BE2C (cell line): Measurements from ENCODE around the gene TRAPPC3L.
"Not testable (repeated sequence)": the region's sequence is repeated elsewhere in the genome, so short reads cannot be mapped to it uniquely, and the experiment has no call there.

Experiments
- DNase-seq: peaks from one replicate; pipeline ENCODE4 v3.0.0-alpha.2; 2020
- H3K27me3 ChIP-seq: fragments of 250-450 bp; sonication (Bioruptor Pico); 2 replicates; pipeline ENCODE4 v1.5.1; 2020; ENCODE audit warnings: mild to moderate bottlenecking
- H3K36me3 ChIP-seq: fragments of 250-450 bp; sonication (Bioruptor Pico); 2 replicates; pipeline ENCODE4 v1.5.1; 2020; ENCODE audit warnings: mild to moderate bottlenecking
- H3K4me1 ChIP-seq: fragments of 250-450 bp; sonication (Bioruptor Pico); 2 replicates; pipeline ENCODE4 v1.5.1; 2020
- H3K4me3 ChIP-seq: 2 replicates; pipeline ENCODE4 v1.5.1; 2011; ENCODE audit warnings: low read depth, low read length
- H3K9me3 ChIP-seq: fragments of 250-450 bp; sonication (Bioruptor Pico); 2 replicates; pipeline ENCODE4 v1.5.1; 2020
- CTCF ChIP-seq: IDR thresholded peaks from 2 replicates; pipeline ENCODE4 v1.5.1; 2012; ENCODE audit warnings: mild to moderate bottlenecking, low read depth, low read length

Gene TRAPPC3L

DNA sequence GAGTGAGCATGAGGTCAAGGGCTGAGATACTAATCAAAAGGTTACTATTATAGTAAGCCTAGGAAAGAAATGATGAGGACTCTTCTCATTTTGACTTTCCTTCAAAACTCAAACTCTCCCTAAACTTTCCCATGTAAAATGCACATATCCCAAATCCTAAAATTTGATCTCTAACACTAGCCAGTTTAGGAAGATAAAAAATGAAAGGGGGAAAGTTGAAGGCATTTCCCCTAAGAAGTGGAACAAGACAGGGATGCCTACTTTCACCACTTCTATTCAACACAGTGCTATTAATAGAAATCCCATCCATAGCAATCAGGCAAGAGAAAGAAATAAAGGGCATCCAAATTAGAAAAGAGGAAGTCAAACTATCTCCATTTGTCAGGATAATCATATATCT, 37.0 kb downstream of the TRAPPC3L start:
- no peaks in the 10 kb centered on the region for H3K4me1 ChIP-seq
- DNase-seq = no peak
- no peaks in the 10 kb centered on the region for H3K27me3 ChIP-seq
- no peaks in the 10 kb centered on the region for H3K36me3 ChIP-seq
- H3K4me3 ChIP-seq = no peak overlapping the region
- no peak for TF ChIP-seq CTCF
- H3K9me3 ChIP-seq = no peaks in the 10 kb centered on the region

GRCh38 chr6:116507324-116507723, 38.2 kb downstream of the TRAPPC3L start:
- no peak for TF ChIP-seq CTCF
- no peak for DNase-seq
- Histone ChIP-seq H3K27me3 (no peaks in the 10 kb centered on the region), H3K4me3 (no peak overlapping the region), H3K4me1 (no peaks in the 10 kb centered on the region), H3K36me3 (no peaks in the 10 kb centered on the region), H3K9me3 (no peaks in the 10 kb centered on the region)

DNA sequence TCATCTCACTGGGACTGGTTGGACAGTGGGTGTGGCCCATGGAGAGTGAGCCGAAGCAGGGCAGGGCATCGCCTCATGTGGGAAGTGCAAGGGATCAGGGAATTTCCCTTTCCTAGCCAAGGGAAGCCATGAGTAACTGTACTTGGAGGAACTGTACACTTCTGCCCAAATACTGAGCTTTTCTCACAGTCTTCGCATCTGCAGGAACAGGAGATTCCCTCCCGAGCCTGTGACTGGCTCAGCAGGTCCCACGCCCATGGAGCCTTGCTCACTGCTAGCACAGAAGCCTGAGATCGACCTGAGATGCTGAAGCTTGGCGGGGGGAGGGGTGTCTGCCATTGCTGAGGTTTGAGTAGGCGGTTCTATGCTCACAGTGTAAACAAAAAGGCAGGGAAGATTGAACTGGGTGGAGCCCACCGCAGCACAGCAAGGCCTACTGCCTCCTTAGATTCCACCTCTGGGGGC, 44.5 kb downstream of the TRAPPC3L start:
- no peak for TF ChIP-seq CTCF
- DNase-seq = no peak

GRCh38 chr6:116497113-116497676, 48.3 kb downstream of the TRAPPC3L start:
- no peaks in the 10 kb centered on the region for H3K9me3 ChIP-seq
- H3K27me3 ChIP-seq = no peaks in the 10 kb centered on the region
- H3K4me1 ChIP-seq = no peaks in the 10 kb centered on the region
- DNase-seq = no peak
- no peaks in the 10 kb centered on the region for H3K36me3 ChIP-seq
- TF ChIP-seq CTCF = no peak
- H3K4me3 ChIP-seq = no peak overlapping the region

More for the DNA sequence above, 44.5 kb downstream of the TRAPPC3L start:
- no peaks in the 10 kb centered on the region for H3K27me3 ChIP-seq
- no peak overlapping the region for H3K4me3 ChIP-seq
- H3K9me3 ChIP-seq = no peaks in the 10 kb centered on the region
- H3K36me3 ChIP-seq = no peaks in the 10 kb centered on the region
- no peaks in the 10 kb centered on the region for H3K4me1 ChIP-seq

DNA sequence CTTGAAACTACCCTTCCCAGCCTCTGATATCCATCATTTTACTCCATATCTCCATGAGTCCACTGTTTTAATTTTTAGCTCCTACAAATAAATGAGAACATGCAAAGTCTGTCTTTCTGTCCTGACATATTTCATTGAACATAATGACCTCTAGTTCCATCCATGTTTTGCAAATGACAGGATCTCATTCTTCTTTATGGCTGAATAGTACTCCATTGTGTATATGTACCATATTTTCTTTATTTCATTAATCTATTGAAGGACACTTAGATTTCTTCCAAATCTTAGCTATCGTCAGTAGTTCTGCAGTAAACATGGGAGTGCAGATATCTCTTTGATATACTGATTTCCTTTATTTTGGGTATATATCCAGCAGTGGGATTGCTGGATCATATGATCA, 50.3 kb downstream of the TRAPPC3L start:
- not testable (repeated sequence) for DNase-seq, H3K4me3 ChIP-seq, H3K9me3 ChIP-seq, H3K4me1 ChIP-seq, H3K27me3 ChIP-seq, H3K36me3 ChIP-seq

GRCh38 chr6:116492331-116493067, 53.0 kb downstream of the TRAPPC3L start:
- no peak for DNase-seq
- Histone ChIP-seq H3K27me3 (no peaks in the 10 kb centered on the region), H3K4me3 (no peak overlapping the region), H3K4me1 (no peaks in the 10 kb centered on the region), H3K36me3 (no peaks in the 10 kb centered on the region), H3K9me3 (no peaks in the 10 kb centered on the region)
- no peak for TF ChIP-seq CTCF
